ENCODE results near the gene KRT83.
"Not testable (repeated sequence)": the region's sequence is repeated elsewhere in the genome, so short reads cannot be mapped to it uniquely, and the experiment has no call there.

KRT83 gene

GRCh38 chr12:52353766-52354165, 32.6 kb upstream of the KRT83 start:
- DNase-seq (ENCODE audit: low read depth in 2 of 2): no peak

GRCh38 chr12:52352951-52353350, 31.8 kb upstream of the KRT83 start:
- DNase-seq (ENCODE audit: low read depth in 2 of 2): no peak

- DNase-seq (ENCODE audit: low read depth in 2 of 2): no peak
Observed at GRCh38 chr12:52351196-52352059, 30.2 kb upstream of the KRT83 start.

- no peak for DNase-seq (ENCODE audit: low read depth in 2 of 2)
Observed at GRCh38 chr12:52350786-52351185, 29.6 kb upstream of the KRT83 start.

GRCh38 chr12:52350021-52350620, 28.9 kb upstream of the KRT83 start:
- DNase-seq (ENCODE audit: low read depth in 2 of 2): no peak

- DNase-seq (ENCODE audit: low read depth in 2 of 2): no peak
Observed at GRCh38 chr12:52349196-52349595, 28.0 kb upstream of the KRT83 start.

GRCh38 chr12:52347551-52348510, 26.6 kb upstream of the KRT83 start:
- no peak for DNase-seq (ENCODE audit: low read depth in 2 of 2)

GRCh38 chr12:52347016-52347415, 25.8 kb upstream of the KRT83 start:
- no peak for DNase-seq (ENCODE audit: low read depth in 2 of 2)

- no peak for DNase-seq (ENCODE audit: low read depth in 2 of 2)
Observed at GRCh38 chr12:52346593-52346992, 25.4 kb upstream of the KRT83 start.

- DNase-seq (ENCODE audit: low read depth in 2 of 2): not testable (repeated sequence)
Observed at GRCh38 chr12:52345041-52345440, 23.8 kb upstream of the KRT83 start.

- DNase-seq (ENCODE audit: low read depth in 2 of 2): no peak
Observed at GRCh38 chr12:52344111-52344510, 22.9 kb upstream of the KRT83 start.

GRCh38 chr12:52343550-52343949, 22.4 kb upstream of the KRT83 start:
- no peak for DNase-seq (ENCODE audit: low read depth in 2 of 2)

GRCh38 chr12:52342781-52343490, 21.7 kb upstream of the KRT83 start:
- no peak for DNase-seq (ENCODE audit: low read depth in 2 of 2)

- DNase-seq (ENCODE audit: low read depth in 2 of 2): no peak
Observed at GRCh38 chr12:52341066-52341580, 19.9 kb upstream of the KRT83 start.

GRCh38 chr12:52338241-52338960, 17.2 kb upstream of the KRT83 start:
- no peak for DNase-seq (ENCODE audit: low read depth in 2 of 2)

- no peak for DNase-seq (ENCODE audit: low read depth in 2 of 2)
Observed at GRCh38 chr12:52337054-52337453, 15.9 kb upstream of the KRT83 start.

GRCh38 chr12:52336641-52337040, 15.4 kb upstream of the KRT83 start:
- no peak for DNase-seq (ENCODE audit: low read depth in 2 of 2)

- no peak for DNase-seq (ENCODE audit: low read depth in 2 of 2)
Observed at GRCh38 chr12:52335598-52336262, 14.5 kb upstream of the KRT83 start.

GRCh38 chr12:52334185-52334584, 13.0 kb upstream of the KRT83 start:
- DNase-seq (ENCODE audit: low read depth in 2 of 2): no peak

GRCh38 chr12:52333321-52333720, 12.1 kb upstream of the KRT83 start:
- DNase-seq (ENCODE audit: low read depth in 2 of 2): no peak

All from activated CD4-positive, alpha-beta T cell treated with anti-CD3 and anti-CD28 coated beads for 24 hours (primary cell).